Nucleus accumbens (tissue), 56 donors: ENCODE results near the gene TCEAL3.
"Not testable (repeated sequence)": the region's sequence is repeated elsewhere in the genome, so short reads cannot be mapped to it uniquely, and the experiment has no call there.

ENCODE experiments used
- DNase-seq, 56 donors: peaks; one replicate each; lab custom pipeline; 2025; lab: John Stamatoyannopoulos, UW

TCEAL3 gene

GRCh38 chrX:103658681-103659433, 51.1 kb downstream of the TCEAL3 start:
- DNase-seq = no peak

GRCh38 chrX:103659460-103659859, 51.7 kb downstream of the TCEAL3 start:
- not testable (repeated sequence) for DNase-seq
